Loucy (cell line): ENCODE results near the gene ORAI3.

ENCODE experiments used
- H2AFZ ChIP-seq: fragments of 200-600 bp; sonication (generic); 2 replicates; pipeline ENCODE4 v1.6.0; 2016; ENCODE audit warnings: antibody characterized with exemption, mild to moderate bottlenecking, low read length, moderate library complexity
- H3F3A ChIP-seq: fragments of 200-600 bp; 2 replicates; pipeline ENCODE4 v1.6.0; 2016; ENCODE audit warnings: antibody characterized with exemption, low read depth, mild to moderate bottlenecking
- H3K27me3 ChIP-seq: fragments of 200-600 bp; sonication (generic); 2 replicates; pipeline ENCODE4 v1.6.1; 2014; ENCODE audit warnings: low read length, mild to moderate bottlenecking; ENCODE audit not compliant: insufficient read depth, poor library complexity, severe bottlenecking
- H3K36me3 ChIP-seq: fragments of 200-600 bp; sonication (generic); 2 replicates; pipeline ENCODE4 v1.6.1; 2016; ENCODE audit warnings: low read length; ENCODE audit not compliant: insufficient read depth
- H3K4me1 ChIP-seq: fragments of 200-600 bp; sonication (generic); 2 replicates; pipeline ENCODE4 v1.5.1; 2014; ENCODE audit warnings: low read length, mild to moderate bottlenecking; ENCODE audit not compliant: insufficient read depth, poor library complexity, severe bottlenecking
- H3K4me2 ChIP-seq: fragments of 200-600 bp; sonication (generic); 2 replicates; pipeline ENCODE4 v1.6.0; 2014; ENCODE audit warnings: antibody characterized with exemption, low read length, low read depth, mild to moderate bottlenecking; ENCODE audit not compliant: poor library complexity, severe bottlenecking
- H3K4me3 ChIP-seq: fragments of 200-600 bp; sonication (generic); 2 replicates; pipeline ENCODE4 v1.5.1; 2014; ENCODE audit warnings: low read length, mild to moderate bottlenecking, mixed read lengths; ENCODE audit not compliant: poor library complexity, severe bottlenecking
- H3K79me2 ChIP-seq: fragments of 200-600 bp; sonication (generic); 2 replicates; pipeline ENCODE4 v1.6.1; 2014; ENCODE audit warnings: low read length; ENCODE audit not compliant: insufficient read depth
- H3K9ac ChIP-seq: fragments of 200-600 bp; sonication (generic); 2 replicates; pipeline ENCODE4 v1.6.0; 2014; ENCODE audit warnings: mild to moderate bottlenecking, low read depth, low read length, moderate library complexity; ENCODE audit not compliant: poor library complexity, severe bottlenecking
- H3K9me2 ChIP-seq: fragments of 200-600 bp; sonication (generic); replicated peaks from 2 replicates; pipeline ENCODE4 v1.6.1; 2016; ENCODE audit warnings: low read depth, low read length, mixed read lengths
- H3K9me3 ChIP-seq: fragments of 200-600 bp; sonication (generic); 2 replicates; pipeline ENCODE4 v1.6.1; 2014; ENCODE audit warnings: mild to moderate bottlenecking, antibody characterized with exemption, low read length, low read depth; ENCODE audit not compliant: insufficient read depth
- H4K20me1 ChIP-seq: fragments of 200-600 bp; sonication (generic); 2 replicates; pipeline ENCODE4 v1.6.0; 2014; ENCODE audit warnings: antibody characterized with exemption, low read length, mild to moderate bottlenecking; ENCODE audit not compliant: insufficient read depth, poor library complexity, severe bottlenecking
- CTCF ChIP-seq: fragments of 200-600 bp; sonication (generic); conservative IDR thresholded peaks from 2 replicates; pipeline ENCODE4 v1.5.1; 2014; ENCODE audit warnings: mild to moderate bottlenecking, antibody characterized with exemption, low read length
- EZH2phosphoT487 ChIP-seq: fragments of 200-600 bp; IDR thresholded peaks from 2 replicates; pipeline ENCODE4 v1.6.1; 2018; ENCODE audit warnings: antibody characterized with exemption, mild to moderate bottlenecking, moderate library complexity, borderline replicate concordance

The ORAI3 gene

GRCh38 chr16:30918614-30919013, 30.3 kb upstream of the ORAI3 start:
- TF ChIP-seq CTCF, result no peak
- no peak for TF ChIP-seq EZH2phosphoT487
- peaks cover 2% of the 10 kb centered on the region; the same call in 1 of the 2 replicates for H3K79me2 ChIP-seq
- H3K4me3 ChIP-seq, result no peak overlapping the region
- no peaks in the 10 kb centered on the region for H4K20me1 ChIP-seq
- no peaks in the 10 kb centered on the region for H3K36me3 ChIP-seq
- H3K4me2 ChIP-seq, result no peak overlapping the region
- H3K4me1 ChIP-seq, result no peaks in the 10 kb centered on the region
- H3K9me3 ChIP-seq, result no peaks in the 10 kb centered on the region
- H2AFZ ChIP-seq, result no peak overlapping the region
- peaks cover 5% of the 10 kb centered on the region for H3K27me3 ChIP-seq
- H3K9ac ChIP-seq, result no peak overlapping the region
- H3K9me2 ChIP-seq, result no peaks in the 10 kb centered on the region
- no peaks in the 10 kb centered on the region for H3F3A ChIP-seq

- H3K4me3 ChIP-seq, result no peak overlapping the region
- no peaks in the 10 kb centered on the region for H3K9me2 ChIP-seq
- no peak overlapping the region for H3K9ac ChIP-seq
- H3F3A ChIP-seq, result no peaks in the 10 kb centered on the region
- peaks cover 14% of the 10 kb centered on the region for H4K20me1 ChIP-seq
- H3K27me3 ChIP-seq, result peaks cover 5% of the 10 kb centered on the region
- H3K79me2 ChIP-seq, result peaks cover 25% of the 10 kb centered on the region
- H3K4me2 ChIP-seq, result no peak overlapping the region
- TF ChIP-seq CTCF, result no peak
- TF ChIP-seq EZH2phosphoT487, result no peak
- no peak overlapping the region for H2AFZ ChIP-seq
- H3K4me1 ChIP-seq, result peaks cover 14% of the 10 kb centered on the region
- H3K9me3 ChIP-seq, result no peaks in the 10 kb centered on the region
- H3K36me3 ChIP-seq, result no peaks in the 10 kb centered on the region
These were observed 28.0 kb upstream of the ORAI3 start for GRCh38 chr16:30920891-30921290.

- peak overlapping the region; percentile 82 for H3K4me3 ChIP-seq
- H3K9ac ChIP-seq, result no peak overlapping the region
These were observed 27.5 kb upstream of the ORAI3 start for GRCh38 chr16:30921459-30921747.

More at GRCh38 chr16:30921459-30921747, 27.5 kb upstream of the ORAI3 start:
- Histone ChIP-seq H3F3A (no peaks in the 10 kb centered on the region), H2AFZ (peak overlapping the region; percentile 40; the same call in 1 of the 2 replicates), H3K4me2 (peak overlapping the region; percentile 82), H3K9me3 (no peaks in the 10 kb centered on the region), H4K20me1 (peaks cover 14% of the 10 kb centered on the region), H3K4me1 (peaks cover 19% of the 10 kb centered on the region), H3K36me3 (no peaks in the 10 kb centered on the region), H3K79me2 (peaks cover 30% of the 10 kb centered on the region), H3K27me3 (peaks cover 5% of the 10 kb centered on the region), H3K9me2 (no peaks in the 10 kb centered on the region)
- TF ChIP-seq CTCF (no peak), EZH2phosphoT487 (no peak)
